SIG-M5 (cell line): ENCODE data around the gene TMEM109.

Experiments
- DNase-seq: peaks from one replicate; lab custom pipeline; 2025; lab: John Stamatoyannopoulos, UW

Gene TMEM109

GRCh38 chr11:60910281-60910687 is 3.7 kb upstream of the TMEM109 start:
- no peak for DNase-seq

GRCh38 chr11:60910711-60911380 is 3.1 kb upstream of the TMEM109 start:
- no peak for DNase-seq

- DNase-seq: no peak
Observed at GRCh38 chr11:60912223-60912850, 1.6 kb upstream of the TMEM109 start.

GRCh38 chr11:60912851-60913528 is 968 bp upstream of the TMEM109 start:
- DNase-seq: no peak

GRCh38 chr11:60914633-60915247 is 782 bp downstream of the TMEM109 start:
- no peak for DNase-seq

GRCh38 chr11:60915248-60915914 is 1.4 kb downstream of the TMEM109 start:
- DNase-seq: peak; percentile 16

GRCh38 chr11:60916669-60917206 is 2.8 kb downstream of the TMEM109 start:
- no peak for DNase-seq

GRCh38 chr11:60917267-60917666 is 3.3 kb downstream of the TMEM109 start:
- DNase-seq: no peak

GRCh38 chr11:60918251-60918938 is 4.4 kb downstream of the TMEM109 start:
- no peak for DNase-seq

DNA sequence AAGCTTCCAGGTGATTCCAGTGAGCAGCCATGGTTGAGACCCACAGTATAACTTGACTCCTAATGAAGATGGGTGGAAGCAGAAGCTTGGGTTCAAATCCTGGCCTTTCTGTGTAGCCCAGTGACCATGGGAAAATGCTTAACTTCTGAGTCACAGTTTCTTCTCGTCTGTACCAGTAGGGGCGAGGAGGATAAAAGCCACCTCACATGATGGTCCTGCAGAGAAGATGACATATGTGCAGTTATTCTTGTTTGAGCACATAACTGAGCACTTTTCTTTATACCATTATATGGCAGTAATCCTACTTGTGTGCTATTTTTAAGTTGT is 4.9 kb downstream of the TMEM109 start:
- DNase-seq: no peak

DNA sequence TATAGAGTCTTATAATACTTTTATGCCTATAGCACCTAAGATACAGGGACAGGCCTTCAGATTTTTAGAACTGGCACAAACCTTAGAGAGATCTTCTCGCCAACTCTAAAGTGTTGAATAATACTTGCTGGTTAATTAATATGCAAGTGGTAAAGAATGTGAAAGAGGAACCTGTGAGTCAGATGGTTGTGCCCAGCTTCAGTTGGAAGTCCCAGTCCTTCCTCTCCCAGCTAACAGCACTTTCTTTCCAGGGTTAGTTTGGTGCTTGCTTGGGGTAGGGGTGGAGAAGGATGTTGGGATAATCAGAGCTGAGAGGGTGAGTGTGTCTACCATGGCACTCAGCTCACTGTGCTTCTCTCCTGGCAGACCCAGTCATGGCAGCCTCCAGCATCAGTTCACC is 5.4 kb downstream of the TMEM109 start:
- no peak for DNase-seq

GRCh38 chr11:60919956-60920355 is 6.0 kb downstream of the TMEM109 start:
- DNase-seq: no peak

GRCh38 chr11:60921259-60921658 is 7.3 kb downstream of the TMEM109 start:
- no peak for DNase-seq

DNA sequence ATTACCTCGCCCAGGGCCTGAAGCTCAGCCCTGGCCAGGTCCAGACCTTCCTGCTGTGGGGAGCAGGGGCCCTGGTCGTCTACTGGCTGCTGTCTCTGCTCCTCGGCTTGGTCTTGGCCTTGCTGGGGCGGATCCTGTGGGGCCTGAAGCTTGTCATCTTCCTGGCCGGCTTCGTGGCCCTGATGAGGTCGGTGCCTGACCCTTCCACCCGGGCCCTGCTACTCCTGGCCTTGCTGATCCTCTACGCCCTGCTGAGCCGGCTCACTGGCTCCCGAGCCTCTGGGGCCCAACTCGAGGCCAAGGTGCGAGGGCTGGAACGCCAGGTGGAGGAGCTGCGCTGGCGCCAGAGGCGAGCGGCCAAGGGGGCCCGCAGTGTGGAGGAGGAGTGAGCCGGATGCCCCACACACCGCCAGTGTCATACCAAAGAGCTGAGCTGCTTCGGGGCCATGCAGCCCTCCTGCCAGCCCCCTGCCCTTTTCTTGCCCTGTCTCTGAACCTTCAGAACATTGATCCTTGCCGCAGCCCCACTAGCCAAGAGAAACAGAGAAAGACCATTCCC is 7.9 kb downstream of the TMEM109 start:
- DNase-seq: no peak

GRCh38 chr11:60922906-60923305 is 8.9 kb downstream of the TMEM109 start:
- DNase-seq: no peak

GRCh38 chr11:60923326-60923725 is 9.4 kb downstream of the TMEM109 start:
- no peak for DNase-seq

DNA sequence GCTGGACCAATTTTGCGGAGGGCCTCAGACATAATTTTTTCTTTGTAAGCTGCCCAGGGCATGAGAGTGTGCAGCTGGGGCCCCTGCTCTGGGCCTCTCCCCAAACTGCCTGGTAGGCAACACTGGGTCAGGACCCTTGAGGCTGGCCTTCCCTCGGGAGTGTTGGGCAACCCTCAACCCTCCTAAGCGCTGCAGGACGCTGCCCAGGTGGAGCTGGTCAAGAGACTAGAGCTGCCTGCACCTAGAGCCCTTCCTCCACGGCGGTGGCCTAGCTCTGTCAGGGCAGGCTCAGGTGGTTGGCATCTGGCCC is 9.8 kb downstream of the TMEM109 start:
- no peak for DNase-seq

DNA sequence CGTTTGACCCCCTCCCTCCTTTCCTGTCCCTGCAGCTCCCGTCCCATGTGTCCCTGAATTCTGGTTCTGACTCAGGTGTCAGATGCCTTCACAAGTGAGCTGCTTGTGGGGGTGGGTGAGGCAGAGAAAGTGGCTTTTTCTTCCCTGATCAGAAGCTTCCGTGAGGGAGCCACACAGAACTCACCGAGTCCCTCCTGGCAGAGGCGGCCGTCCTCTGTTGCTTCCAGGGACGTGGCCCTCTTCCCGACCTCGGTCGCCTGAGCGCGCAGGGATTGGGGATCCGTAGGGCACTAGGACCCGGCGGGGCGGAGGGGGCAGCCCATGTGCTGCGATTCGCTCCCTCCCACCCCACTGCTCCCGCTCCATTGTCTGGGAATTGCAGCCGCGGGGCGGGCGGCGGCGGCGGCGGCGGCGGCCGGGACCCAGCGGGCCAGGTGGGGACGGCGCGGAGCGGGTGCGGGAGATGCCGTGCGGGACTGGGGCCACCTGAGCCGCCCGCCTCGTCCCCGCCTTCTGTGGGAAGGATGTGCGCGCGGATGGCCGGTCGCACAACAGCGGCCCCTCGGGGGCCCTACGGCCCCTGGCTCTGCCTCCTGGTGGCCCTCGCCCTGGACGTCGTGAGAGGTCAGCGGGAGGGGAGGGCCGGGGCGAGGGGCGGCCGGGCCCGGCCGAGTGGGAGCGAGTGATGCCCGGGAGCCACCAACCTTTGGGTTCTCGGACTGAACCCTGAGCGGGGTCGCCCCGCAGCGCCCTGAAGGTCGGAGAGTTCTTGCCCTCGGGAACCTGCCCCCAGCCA is 10.3 kb downstream of the TMEM109 start, which contains the start of gene TMEM132A:
TMEM132A (plus strand) TSS at position 351 of the 796 bp plus-strand sequence; CDS start at position 525, 174 bp downstream.
- DNase-seq: no peak

DNA sequence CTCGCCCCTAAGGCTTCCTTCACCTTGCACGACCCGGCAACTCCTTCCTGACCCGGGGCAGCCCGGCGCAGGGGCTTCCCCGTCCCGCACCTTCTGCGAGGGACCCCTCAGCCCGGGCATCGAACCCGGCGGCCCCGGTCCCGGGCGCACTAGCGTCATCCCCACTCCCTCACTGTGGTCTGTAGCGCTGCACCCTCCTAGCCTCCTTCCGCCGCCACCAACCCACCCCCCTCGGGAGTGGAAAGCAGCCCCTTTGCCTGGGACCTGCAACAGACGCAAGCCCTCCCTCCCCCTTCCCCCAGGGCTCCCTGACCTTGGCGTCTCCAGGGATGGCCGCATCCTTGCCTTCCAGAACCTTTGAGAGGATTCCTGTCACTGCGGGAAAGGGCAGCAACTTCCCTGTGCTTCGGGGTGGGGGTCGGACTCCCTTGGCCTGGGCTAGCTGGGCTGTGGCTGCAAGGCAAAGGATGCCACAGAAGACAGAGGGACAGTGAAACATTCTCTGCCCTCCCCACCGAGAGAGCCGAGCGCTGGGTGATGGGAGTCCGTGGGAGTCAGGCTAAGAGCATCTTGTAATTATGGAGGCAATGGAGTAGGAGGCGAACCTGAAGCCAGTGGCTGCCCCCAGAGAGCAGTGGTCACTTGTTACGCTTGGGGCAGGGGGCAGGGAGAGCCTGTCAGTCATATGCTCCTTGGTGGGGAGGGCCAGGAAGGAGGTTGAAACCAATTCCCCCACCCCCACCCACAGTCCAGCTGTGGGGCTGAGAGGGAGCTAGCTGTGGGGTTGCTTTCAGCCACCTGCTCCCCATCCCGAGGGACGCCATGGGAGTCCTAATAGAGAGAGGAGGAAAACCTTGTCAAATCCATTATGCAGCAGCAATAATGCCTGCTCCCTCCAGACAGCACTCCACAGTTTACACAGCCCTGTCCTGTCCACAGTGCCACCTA is 11.2 kb downstream of the TMEM109 start:
- no peak for DNase-seq
